Superior temporal gyrus (tissue), 1 donor: ENCODE data around the gene TCHH.
"Not testable (repeated sequence)": the region's sequence is repeated elsewhere in the genome, so short reads cannot be mapped to it uniquely, and the experiment has no call there.

Source experiments
- DNase-seq: peaks from one replicate; pipeline ENCODE4 v3.0.0-alpha.2; 2016; ENCODE audit errors: extremely low spot score

TCHH gene

GRCh38 chr1:152112101-152112884 lies 3.0 kb downstream of the TCHH start:
- peak; percentile 9 for DNase-seq

- peak; percentile 6 for DNase-seq
Observed at GRCh38 chr1:152111515-152111968, 3.7 kb downstream of the TCHH start.

- DNase-seq, result peak; percentile 20
Observed at GRCh38 chr1:152110860-152111514, 4.3 kb downstream of the TCHH start.

- peak; percentile 12 for DNase-seq
Observed at GRCh38 chr1:152110365-152110859, 4.8 kb downstream of the TCHH start.

GRCh38 chr1:152109998-152110294 lies 5.3 kb downstream of the TCHH start:
- DNase-seq, result no peak

- no peak for DNase-seq
Observed at GRCh38 chr1:152109231-152109997, 5.8 kb downstream of the TCHH start.

- no peak for DNase-seq
Observed at GRCh38 chr1:152108882-152109222, 6.4 kb downstream of the TCHH start.

GRCh38 chr1:152107984-152108881 lies 7.0 kb downstream of the TCHH start:
- no peak for DNase-seq

GRCh38 chr1:152107031-152107983 lies 7.9 kb downstream of the TCHH start:
- DNase-seq, result no peak

GRCh38 chr1:152104854-152105253 lies 10.4 kb downstream of the TCHH start:
- DNase-seq, result no peak

GRCh38 chr1:152096931-152097330 lies 18.3 kb downstream of the TCHH start:
- no peak for DNase-seq

- DNase-seq, result no peak
Observed at GRCh38 chr1:152089014-152089674, 26.1 kb downstream of the TCHH start, which contains the start of gene TCHHL1. TSS of gene TCHHL1 (minus strand) at chr1:152089064. CDS start at chr1:152088143, 921 bp downstream.

GRCh38 chr1:152086760-152087159 lies 28.5 kb downstream of the TCHH start:
- DNase-seq, result no peak

- DNase-seq, result no peak
Observed at GRCh38 chr1:152084853-152085252, 30.4 kb downstream of the TCHH start.

- DNase-seq, result not testable (repeated sequence)
Observed at GRCh38 chr1:152081026-152081425, 34.2 kb downstream of the TCHH start.

- not testable (repeated sequence) for DNase-seq
Observed at GRCh38 chr1:152080494-152080893, 34.8 kb downstream of the TCHH start.

- DNase-seq, result no peak
Observed at GRCh38 chr1:152078831-152079441, 36.3 kb downstream of the TCHH start.

- no peak for DNase-seq
Observed at GRCh38 chr1:152072311-152072710, 42.9 kb downstream of the TCHH start.

GRCh38 chr1:152071123-152071522 lies 44.1 kb downstream of the TCHH start:
- DNase-seq, result no peak
